ENCODE data around the gene TLE1. TPM values are rescaled to one million over a fixed set of nuclear protein-coding genes. Genes with fewer than 3 reads are reported as not detected.

TLE1 gene
- total and polyA plus RNA-seq, 10 of the 15 experiments (the other 5 are each of a cell fraction or from before 2014, with no cell fraction given) = 0.04 to 0.23 (median 0.10) TPM; not detected in 6

- no peak for TF ChIP-seq STAT3 (IDR thresholded peaks at IDR 0.05; ENCODE audit: low read depth, low read length)
- no peak for TF ChIP-seq RBBP5 (conservative IDR thresholded peaks at IDR 0.05)
- no peak for TF ChIP-seq FOS (IDR thresholded peaks at IDR 0.05; ENCODE audit: borderline replicate concordance, extremely low read depth, insufficient read length)
- no peak for TF ChIP-seq DPF2 (IDR thresholded peaks at IDR 0.05)
- TF ChIP-seq FOXK2 (IDR thresholded peaks at IDR 0.05) = no peak
- in situ Hi-C loops (cut with MboI) (no loop called here), intact Hi-C loops (cut with micrococcal nuclease; ENCODE audit: unreplicated experiment) (no loop called here)
- Histone ChIP-seq H3K9ac (ENCODE audit: control insufficient read depth, insufficient read depth, low read length) (no peak overlapping the region), H3K4me3 (no peak overlapping the region), H3K27me3 (replicated peaks in 1 of 2; ENCODE audit: control insufficient read depth in 2 of 2, insufficient read depth in 2 of 2, low read length in 1 of 2) (no peaks in the 10 kb centered on the region), H3K4me1 (ENCODE audit: control insufficient read depth, insufficient read depth, low read length) (no peaks in the 10 kb centered on the region), H4K20me1 (ENCODE audit: control insufficient read depth, insufficient read depth) (no peaks in the 10 kb centered on the region), H3K4me2 (ENCODE audit: control insufficient read depth, insufficient read depth) (no peak overlapping the region), H2AFZ (ENCODE audit: control insufficient read depth, low read depth, low read length) (no peak overlapping the region), H3K9me3 (replicated peaks; ENCODE audit: control insufficient read depth, insufficient read depth, low read length) (no peaks in the 10 kb centered on the region), H3K79me2 (ENCODE audit: control insufficient read depth, insufficient read depth, low read length) (no peaks in the 10 kb centered on the region), H3K27ac (ENCODE audit: control insufficient read depth, insufficient read depth) (no peak overlapping the region), H3K36me3 (ENCODE audit: control insufficient read depth in 2 of 2, insufficient read depth in 2 of 2, low read length in 1 of 2) (no peaks in the 10 kb centered on the region)
- ChIA-PET RAD21 (ENCODE audit: unreplicated experiment) (no interaction called here), POLR2A (no interaction called here), CTCF (no interaction called here), SMC1A (ENCODE audit: uncharacterized antibody, unreplicated experiment) (no interaction called here)
- no peak for ATAC-seq
- no peak for DNase-seq (ENCODE audit: low read depth, low spot score)
- no TSS peak for BruUV-seq (replicated peaks)
- WGBS (ENCODE audit: insufficient coverage, insufficient replicate concordance, low lambda C conversion rate, missing lambda C conversion rate) = 61% methylated on average over 3 of the region's 3 CpGs
- no peak for FAIRE-seq
These were observed 28.0 kb downstream of the TLE1 start for GRCh38 chr9:81661339-81661738.

DNA sequence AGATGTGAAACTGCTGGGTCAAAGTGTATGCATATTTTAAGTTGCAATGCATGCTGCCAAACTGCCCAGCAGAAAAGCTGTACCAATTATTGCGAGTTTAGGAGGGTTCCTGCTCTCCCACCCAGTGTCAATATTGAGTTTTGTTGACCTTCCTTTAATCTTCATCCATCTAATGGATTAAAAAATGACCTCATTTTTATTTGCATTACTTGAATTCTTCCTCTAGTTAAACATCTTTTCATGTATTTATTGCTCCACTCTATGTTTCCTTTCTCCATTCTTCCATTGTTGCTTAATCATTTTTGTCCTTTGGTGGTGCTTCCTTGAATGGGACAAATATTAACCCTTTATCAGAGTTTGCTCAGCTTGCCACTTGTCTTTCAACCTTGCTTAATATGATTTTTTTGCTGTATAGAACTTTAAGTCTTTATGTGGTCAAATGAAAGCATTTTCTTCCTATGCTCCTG is 32.4 kb downstream of the TLE1 start:
- in situ Hi-C loops (cut with MboI) (no loop called here), intact Hi-C loops (cut with micrococcal nuclease; ENCODE audit: unreplicated experiment) (no loop called here)
- no peaks in the 10 kb centered on the region for H4K20me1 ChIP-seq (ENCODE audit: control insufficient read depth, insufficient read depth)
- H3K9ac ChIP-seq (ENCODE audit: control insufficient read depth, insufficient read depth, low read length) = no peak overlapping the region
- WGBS (ENCODE audit: insufficient coverage, insufficient replicate concordance, low lambda C conversion rate, missing lambda C conversion rate) = 5% methylated on average over 1 of the region's 1 CpG
- H3K4me3 ChIP-seq = no peak overlapping the region
- no peaks in the 10 kb centered on the region for H3K79me2 ChIP-seq (ENCODE audit: control insufficient read depth, insufficient read depth, low read length)
- ChIA-PET CTCF (no interaction called here), RAD21 (ENCODE audit: unreplicated experiment) (no interaction called here), POLR2A (no interaction called here), SMC1A (ENCODE audit: uncharacterized antibody, unreplicated experiment) (no interaction called here)
- H3K27me3 ChIP-seq (replicated peaks in 1 of 2; ENCODE audit: control insufficient read depth in 2 of 2, insufficient read depth in 2 of 2, low read length in 1 of 2) = no peaks in the 10 kb centered on the region
- no peak overlapping the region for H2AFZ ChIP-seq (ENCODE audit: control insufficient read depth, low read depth, low read length)
- no peak for FAIRE-seq
- DNase-seq (ENCODE audit: low read depth, low spot score) = no peak
- TF ChIP-seq MEF2B (IDR thresholded peaks at IDR 0.05; ENCODE audit: partially characterized antibody, poor library complexity, severe bottlenecking) (no peak), BHLHE40 (IDR thresholded peaks at IDR 0.05; ENCODE audit: borderline replicate concordance in 1 of 2, low read depth in 2 of 2, low read length in 1 of 2) (no peak), FOS (IDR thresholded peaks at IDR 0.05; ENCODE audit: borderline replicate concordance, extremely low read depth, insufficient read length) (no peak)
- H3K36me3 ChIP-seq (ENCODE audit: control insufficient read depth in 2 of 2, insufficient read depth in 2 of 2, low read length in 1 of 2) = no peaks in the 10 kb centered on the region
- no peak overlapping the region for H3K4me2 ChIP-seq (ENCODE audit: control insufficient read depth, insufficient read depth)
- no peaks in the 10 kb centered on the region for H3K4me1 ChIP-seq (ENCODE audit: control insufficient read depth, insufficient read depth, low read length)
- ATAC-seq = no peak
- H3K27ac ChIP-seq (ENCODE audit: control insufficient read depth, insufficient read depth) = no peak overlapping the region
- H3K9me3 ChIP-seq (replicated peaks; ENCODE audit: control insufficient read depth, insufficient read depth, low read length) = no peaks in the 10 kb centered on the region
- BruUV-seq (replicated peaks) = no TSS peak

All from GM12878 (cell line).